ENCODE data around the gene UBA1.

DNA sequence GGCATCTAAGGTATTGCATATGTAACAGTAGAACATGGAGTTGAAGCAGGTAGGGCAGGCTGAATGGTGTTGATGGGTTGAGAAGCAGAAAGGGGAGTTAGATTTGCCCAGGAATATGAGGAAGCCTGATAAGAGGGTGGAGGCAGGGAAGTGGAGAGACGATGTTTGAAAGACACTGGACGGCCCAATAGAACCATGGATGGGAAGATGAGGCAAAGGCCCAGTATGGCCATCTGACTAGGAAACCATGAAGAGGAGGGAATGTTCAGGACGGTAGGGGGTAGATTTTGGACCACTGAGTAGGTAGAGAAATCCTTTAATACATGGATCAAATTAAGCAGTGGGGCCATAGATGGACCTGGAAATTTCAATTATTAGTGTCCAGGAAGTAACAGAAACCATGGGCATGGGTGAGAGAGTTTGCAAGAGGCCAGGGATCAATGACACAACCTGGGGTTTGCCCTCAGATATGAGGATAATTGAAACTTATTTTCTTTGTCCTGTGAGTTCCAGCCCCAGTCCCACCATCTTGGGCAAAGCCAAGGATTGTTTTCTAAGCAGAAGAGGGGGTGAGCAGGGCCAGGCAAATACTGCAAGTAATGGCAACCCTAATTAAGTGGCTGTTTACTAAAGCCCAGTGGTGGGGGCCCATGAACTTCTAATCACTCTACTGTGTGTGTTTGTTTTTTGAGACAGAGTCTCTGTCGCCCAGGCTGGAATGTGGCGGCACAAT lies 36.7 kb downstream of the UBA1 start:
- TF ChIP-seq, protein P1, sequence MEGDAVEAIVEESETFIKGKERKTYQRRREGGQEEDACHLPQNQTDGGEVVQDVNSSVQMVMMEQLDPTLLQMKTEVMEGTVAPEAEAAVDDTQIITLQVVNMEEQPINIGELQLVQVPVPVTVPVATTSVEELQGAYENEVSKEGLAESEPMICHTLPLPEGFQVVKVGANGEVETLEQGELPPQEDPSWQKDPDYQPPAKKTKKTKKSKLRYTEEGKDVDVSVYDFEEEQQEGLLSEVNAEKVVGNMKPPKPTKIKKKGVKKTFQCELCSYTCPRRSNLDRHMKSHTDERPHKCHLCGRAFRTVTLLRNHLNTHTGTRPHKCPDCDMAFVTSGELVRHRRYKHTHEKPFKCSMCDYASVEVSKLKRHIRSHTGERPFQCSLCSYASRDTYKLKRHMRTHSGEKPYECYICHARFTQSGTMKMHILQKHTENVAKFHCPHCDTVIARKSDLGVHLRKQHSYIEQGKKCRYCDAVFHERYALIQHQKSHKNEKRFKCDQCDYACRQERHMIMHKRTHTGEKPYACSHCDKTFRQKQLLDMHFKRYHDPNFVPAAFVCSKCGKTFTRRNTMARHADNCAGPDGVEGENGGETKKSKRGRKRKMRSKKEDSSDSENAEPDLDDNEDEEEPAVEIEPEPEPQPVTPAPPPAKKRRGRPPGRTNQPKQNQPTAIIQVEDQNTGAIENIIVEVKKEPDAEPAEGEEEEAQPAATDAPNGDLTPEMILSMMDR (IDR thresholded peaks at IDR 0.05) = no peak
- no peak for TF ChIP-seq POLR2A (IDR thresholded peaks at IDR 0.05)

Data from prostate gland (tissue), 2 donors.